Lung (tissue), 12 donors: ENCODE results near the gene MYH14. TPM values are rescaled to one million over a fixed set of nuclear protein-coding genes. Genes with fewer than 3 reads are reported as not detected.

Source experiments
- ATAC-seq: fragments of 200-7000 bp; cut with Tn5 transposase; one replicate; pipeline ENCODE4 v1.9.1; 2020; ENCODE audit warnings: moderate number of reproducible peaks; ENCODE audit not compliant: insufficient read depth, low FRiP score
- DNase-seq, 3 donors: peaks; one replicate each; pipeline ENCODE4 v3.0.0-alpha.2; 2013 to 2017
- H3K27ac ChIP-seq, 2 donors: one replicate each; pipeline ENCODE4 v1.5.1; 2013; ENCODE audit warnings: mild to moderate bottlenecking in 2 of 2, moderate library complexity in 2 of 2, control low read depth in 1 of 2, inconsistent platforms in 1 of 2, low read depth in 1 of 2, low read length in 1 of 2
- H3K27me3 ChIP-seq, 3 donors: one replicate each; pipeline ENCODE4 v1.5.1; 2013; ENCODE audit warnings: low read length in 2 of 3; ENCODE audit not compliant: control insufficient read depth in 3 of 3, insufficient read depth in 3 of 3
- H3K36me3 ChIP-seq, 4 donors: one replicate each; pipeline ENCODE4 v1.5.1; 2013; ENCODE audit warnings: low read length in 4 of 4, mild to moderate bottlenecking in 1 of 4, moderate library complexity in 1 of 4; ENCODE audit not compliant: control insufficient read depth in 4 of 4, insufficient read depth in 4 of 4
- H3K4me1 ChIP-seq, 5 donors: one replicate each; pipeline ENCODE4 v1.5.1; 2013; ENCODE audit warnings: low read length in 5 of 5, mild to moderate bottlenecking in 2 of 5, moderate library complexity in 1 of 5; ENCODE audit not compliant: control insufficient read depth in 5 of 5, insufficient read depth in 5 of 5
- H3K4me3 ChIP-seq: one replicate; pipeline ENCODE4 v1.5.1; 2013; ENCODE audit warnings: mild to moderate bottlenecking, control low read depth, moderate library complexity
- H3K9ac ChIP-seq, 2 donors: one replicate each; pipeline ENCODE4 v1.5.1; 2013; ENCODE audit warnings: low read length in 2 of 2, control low read depth in 1 of 2; ENCODE audit not compliant: insufficient read depth in 1 of 2
- H3K9me3 ChIP-seq, 4 donors: one replicate each; pipeline ENCODE4 v1.5.1; 2013; ENCODE audit warnings: low read length in 3 of 4, mild to moderate bottlenecking in 1 of 4, moderate library complexity in 1 of 4; ENCODE audit not compliant: control insufficient read depth in 4 of 4, insufficient read depth in 3 of 4
- CTCF ChIP-seq: IDR thresholded peaks from 2 replicates; pipeline ENCODE4 v1.5.1; 2012; ENCODE audit warnings: mild to moderate bottlenecking; ENCODE audit errors: control extremely low read depth, extremely low read depth
- WGBS, 2 donors: extraction: QIAGEN DNeasy Blood & Tissue Kit; methylation state at CpG; one replicate each; pipeline ENCODE4 v1.1.7; 2013; 5-methylcytosine and 5-hydroxymethylcytosine counted together
- polyA plus RNA-seq, 2 donors: library from polyadenylated mRNA; stranded (reverse); fragments of 200-250 nt; gene quantifications; one replicate each; pipeline ENCODE4 v1.2.1, GENCODE V29; 2013
- total RNA-seq, 2 donors: library from RNA; depleted of rRNA in 1 of 2; stranded (reverse); fragments of >200 nt in 1 of 2; gene quantifications; one replicate each; pipeline ENCODE4 v1.2.1, GENCODE V29; 2014 to 2021
- donor health status: control.
- donor health status: control.
- donor health status: Bipolar disorder and iron deficiency.
- donor health status: healthy.
- donor health status: DM: yes; HTN: yes; CAD: no.

Gene MYH14
- total and polyA plus RNA-seq, 4 donors, result 48.3 to 159 (median 98.6) TPM

DNA sequence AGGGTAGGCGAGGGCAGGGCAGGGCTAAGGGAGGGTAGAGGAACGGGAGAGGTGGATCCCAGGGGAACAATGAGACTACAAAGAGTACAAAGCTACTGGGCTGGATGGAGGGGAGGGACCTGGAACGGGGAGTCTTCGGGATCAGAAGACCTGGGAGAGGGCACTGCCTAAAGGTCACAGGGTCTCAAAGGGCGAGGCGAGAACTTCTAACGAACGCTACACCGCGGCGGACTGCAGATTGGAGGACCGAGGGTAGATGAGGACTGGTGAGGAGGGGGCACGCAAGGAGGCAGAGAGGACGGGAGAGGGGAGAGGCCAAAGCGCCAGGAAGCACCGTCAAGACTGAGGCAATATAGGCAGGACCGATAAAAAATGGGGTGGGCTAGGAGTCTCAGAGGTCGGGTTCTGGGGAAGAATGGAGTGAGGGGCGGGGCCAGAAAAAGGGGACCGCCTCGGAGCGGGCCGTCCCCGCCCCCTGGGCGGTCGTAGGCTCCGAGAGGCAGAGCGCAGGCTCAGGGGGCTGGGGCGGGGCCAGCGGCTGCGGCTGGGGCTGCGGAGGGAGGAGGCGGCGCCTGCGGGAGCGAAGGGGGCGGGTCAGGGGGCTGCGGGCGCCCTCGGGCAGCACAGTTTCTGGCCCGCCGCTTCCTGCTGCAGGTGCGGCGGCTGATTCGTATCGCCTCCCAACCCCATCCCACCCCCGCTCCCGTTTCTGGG lies 127.1 kb downstream of the MYH14 start:
- H3K27me3 ChIP-seq, result peaks cover 0 to 28% (median 17%) of the 10 kb centered on the region in 3 donors
- no peaks in the 10 kb centered on the region for H3K36me3 ChIP-seq
- H3K9me3 ChIP-seq, result peaks cover 0 to 2% (median 0%) of the 10 kb centered on the region in 4 donors
- peak overlapping the region; percentile 25 to 28 for H3K9ac ChIP-seq
- H3K4me1 ChIP-seq, result peaks cover 3 to 49% (median 18%) of the 10 kb centered on the region in 5 donors
- DNase-seq (peak; percentile 89 to 94 (median 93)), ATAC-seq (peak; percentile 56)
- H3K4me3 ChIP-seq, result no peak overlapping the region
- peak overlapping the region in 1 of 2 donors; percentile 4 for H3K27ac ChIP-seq
- TF ChIP-seq CTCF, result no peak
- 2% methylated on average over 41 to 48 of the region's 48 CpGs for WGBS, 2 donors

GRCh38 chr19:50331221-50331993 lies 128.0 kb downstream of the MYH14 start:
- DNase-seq (no peak), ATAC-seq (no peak)
- H3K36me3 ChIP-seq, result no peaks in the 10 kb centered on the region
- peaks cover 3 to 42% (median 18%) of the 10 kb centered on the region in 5 donors for H3K4me1 ChIP-seq
- H3K4me3 ChIP-seq, result no peak overlapping the region
- WGBS, 2 donors, result 8 to 13% methylated on average over 10 of the region's 10 CpGs
- H3K9ac ChIP-seq, result peak overlapping the region; percentile 19 to 23
- peaks cover 0 to 2% (median 0%) of the 10 kb centered on the region in 4 donors for H3K9me3 ChIP-seq
- TF ChIP-seq CTCF, result no peak
- peaks cover 0 to 24% (median 14%) of the 10 kb centered on the region in 3 donors for H3K27me3 ChIP-seq
- peak overlapping the region in 1 of 2 donors; percentile 75 for H3K27ac ChIP-seq

DNA sequence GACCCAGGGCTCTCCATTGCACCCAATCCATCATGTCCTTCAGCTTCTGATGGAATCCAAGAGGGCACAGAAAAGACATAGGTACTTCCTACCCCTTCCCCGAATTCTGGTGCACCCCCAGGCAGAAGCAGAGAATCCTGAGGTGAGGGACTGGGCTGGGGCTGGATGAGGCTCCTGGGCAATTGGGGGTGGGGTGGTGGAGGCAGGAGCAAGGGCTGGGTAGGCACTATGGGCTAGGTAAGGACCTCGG lies 128.5 kb downstream of the MYH14 start:
- H3K36me3 ChIP-seq, result no peaks in the 10 kb centered on the region
- H3K4me1 ChIP-seq, result peaks cover 2 to 42% (median 18%) of the 10 kb centered on the region in 5 donors
- H3K9ac ChIP-seq, result peak overlapping the region in 1 of 2 donors; percentile 19
- peak overlapping the region in 1 of 2 donors; percentile 75 for H3K27ac ChIP-seq
- ATAC-seq, result no peak
- TF ChIP-seq CTCF, result no peak
- no peak overlapping the region for H3K4me3 ChIP-seq
- peaks cover 0 to 2% (median 0%) of the 10 kb centered on the region in 4 donors for H3K9me3 ChIP-seq
- WGBS, 2 donors, result 3 to 8% methylated on average over 2 of the region's 2 CpGs
- peaks cover 0 to 19% (median 10%) of the 10 kb centered on the region in 3 donors for H3K27me3 ChIP-seq
- DNase-seq, result no peak
